GM18520 (cell line): ENCODE results near the gene LENG9.
"Not testable (repeated sequence)": the region's sequence is repeated elsewhere in the genome, so short reads cannot be mapped to it uniquely, and the experiment has no call there.

Experiments used
- ATAC-seq: cut with Tn5 transposase; IDR thresholded peaks from one replicate; pipeline ENCODE4 v1.9.1; 2021; ENCODE audit not compliant: unreplicated experiment

LENG9 gene

GRCh38 chr19:54459282-54460229 lies 4.0 kb downstream of the LENG9 start:
- no peak for ATAC-seq

- ATAC-seq, result no peak
Measured at GRCh38 chr19:54458648-54459281, 4.8 kb downstream of the LENG9 start.

DNA sequence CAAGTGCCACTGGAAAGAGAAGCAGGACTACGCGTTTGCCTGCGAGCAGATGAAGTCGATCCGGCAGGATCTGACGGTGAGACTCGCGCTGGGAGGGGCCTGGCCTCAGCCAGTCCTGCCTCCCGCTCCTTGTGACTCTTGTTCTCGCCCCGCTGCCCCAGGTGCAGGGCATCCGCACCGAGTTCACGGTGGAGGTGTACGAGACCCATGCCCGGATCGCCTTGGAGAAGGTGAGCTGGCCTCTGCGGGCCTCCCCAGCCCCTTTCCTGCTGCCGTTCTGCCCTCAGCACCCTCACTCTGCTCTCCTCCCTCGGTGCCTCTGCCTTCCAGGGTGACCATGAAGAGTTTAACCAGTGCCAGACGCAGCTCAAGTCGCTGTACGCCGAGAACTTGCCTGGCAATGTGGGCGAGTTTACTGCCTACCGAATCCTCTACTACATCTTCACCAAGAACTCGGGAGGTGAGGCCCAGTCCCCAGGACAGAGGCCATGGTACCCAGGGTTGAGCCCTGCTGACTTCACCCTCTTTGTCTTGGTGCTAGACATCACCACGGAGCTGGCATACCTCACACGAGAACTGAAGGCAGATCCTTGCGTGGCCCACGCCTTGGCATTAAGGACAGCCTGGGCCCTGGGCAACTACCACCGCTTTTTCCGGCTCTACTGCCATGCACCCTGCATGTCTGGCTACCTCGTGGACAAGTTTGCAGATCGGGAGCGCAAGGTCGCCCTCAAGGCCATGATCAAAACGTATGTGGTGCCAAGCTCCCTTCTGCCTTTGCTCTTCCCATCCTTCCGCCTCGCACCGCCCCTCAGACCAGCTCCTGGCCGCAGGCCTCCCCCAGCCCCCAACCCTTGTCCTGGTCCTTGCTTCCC lies 5.6 kb downstream of the LENG9 start:
- no peak for ATAC-seq

DNA sequence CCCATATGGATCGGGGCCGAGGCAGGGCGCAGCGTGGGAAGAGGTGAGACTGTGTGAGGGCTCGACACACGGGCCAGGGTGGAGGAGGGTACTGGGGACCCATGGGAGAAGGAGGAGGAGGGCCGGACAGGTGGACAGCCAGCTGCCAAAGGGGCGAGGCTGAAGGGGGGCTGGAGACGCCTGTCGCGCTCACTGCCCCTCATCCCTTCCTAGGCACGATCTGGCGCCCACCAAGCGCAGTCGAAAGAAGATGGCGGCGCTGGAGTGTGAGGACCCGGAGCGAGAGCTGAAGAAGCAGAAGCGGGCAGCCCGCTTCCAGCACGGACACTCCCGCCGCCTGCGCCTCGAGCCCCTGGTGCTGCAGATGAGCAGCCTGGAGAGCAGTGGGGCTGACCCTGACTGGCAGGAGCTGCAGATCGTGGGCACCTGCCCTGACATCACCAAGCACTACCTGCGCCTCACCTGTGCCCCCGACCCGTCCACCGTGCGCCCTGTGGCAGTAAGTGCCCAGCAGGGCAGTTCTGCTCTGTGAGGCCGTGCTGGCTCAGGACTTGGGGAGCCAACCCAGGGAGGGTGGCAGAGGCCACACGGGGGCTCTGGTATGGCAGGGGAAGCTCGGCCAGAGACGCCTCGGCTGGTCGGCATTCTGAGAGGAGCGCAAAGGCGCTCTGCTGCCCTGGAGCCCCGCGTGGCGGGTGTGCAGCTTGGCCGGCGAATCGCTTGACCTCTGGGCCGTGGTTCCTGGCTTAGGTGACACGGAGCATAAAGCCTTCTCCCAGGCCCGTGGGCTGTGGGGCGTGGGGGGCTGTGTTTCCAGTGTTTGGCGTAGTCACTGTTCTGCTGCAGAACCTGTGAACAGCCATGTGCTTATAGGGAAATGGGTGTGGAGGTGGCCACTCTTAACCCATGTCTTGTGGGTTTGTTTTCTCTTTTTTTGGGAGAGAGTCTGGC lies 6.9 kb downstream of the LENG9 start:
- ATAC-seq, result no peak

DNA sequence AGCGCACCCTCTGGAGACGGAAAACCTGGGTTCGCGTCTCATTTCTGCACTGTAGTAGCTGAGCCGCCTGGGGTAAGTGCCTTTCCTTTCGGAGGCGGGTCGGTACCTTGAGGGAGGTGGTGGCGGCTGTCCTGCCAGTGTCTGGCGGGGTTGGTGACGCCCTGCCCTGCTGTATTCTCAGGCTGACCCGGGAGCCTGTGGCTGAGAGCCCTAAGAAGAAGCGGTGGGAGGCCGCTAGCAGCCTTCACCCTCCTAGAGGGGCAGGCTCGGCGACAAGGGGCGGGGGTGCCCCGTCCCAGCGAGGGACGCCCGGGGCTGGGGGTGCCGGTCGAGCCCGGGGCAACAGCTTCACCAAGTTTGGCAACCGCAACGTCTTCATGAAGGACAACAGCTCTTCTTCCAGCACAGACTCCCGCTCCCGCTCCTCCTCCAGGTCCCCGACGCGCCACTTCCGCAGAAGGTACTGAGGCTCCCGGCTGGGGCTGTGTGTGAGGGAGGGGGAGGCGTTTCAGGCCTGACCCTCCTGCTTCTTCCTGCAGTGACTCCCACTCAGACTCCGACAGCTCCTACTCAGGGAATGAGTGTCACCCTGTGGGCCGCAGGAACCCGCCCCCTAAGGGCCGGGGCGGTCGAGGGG lies 7.7 kb downstream of the LENG9 start:
- ATAC-seq, result no peak

DNA sequence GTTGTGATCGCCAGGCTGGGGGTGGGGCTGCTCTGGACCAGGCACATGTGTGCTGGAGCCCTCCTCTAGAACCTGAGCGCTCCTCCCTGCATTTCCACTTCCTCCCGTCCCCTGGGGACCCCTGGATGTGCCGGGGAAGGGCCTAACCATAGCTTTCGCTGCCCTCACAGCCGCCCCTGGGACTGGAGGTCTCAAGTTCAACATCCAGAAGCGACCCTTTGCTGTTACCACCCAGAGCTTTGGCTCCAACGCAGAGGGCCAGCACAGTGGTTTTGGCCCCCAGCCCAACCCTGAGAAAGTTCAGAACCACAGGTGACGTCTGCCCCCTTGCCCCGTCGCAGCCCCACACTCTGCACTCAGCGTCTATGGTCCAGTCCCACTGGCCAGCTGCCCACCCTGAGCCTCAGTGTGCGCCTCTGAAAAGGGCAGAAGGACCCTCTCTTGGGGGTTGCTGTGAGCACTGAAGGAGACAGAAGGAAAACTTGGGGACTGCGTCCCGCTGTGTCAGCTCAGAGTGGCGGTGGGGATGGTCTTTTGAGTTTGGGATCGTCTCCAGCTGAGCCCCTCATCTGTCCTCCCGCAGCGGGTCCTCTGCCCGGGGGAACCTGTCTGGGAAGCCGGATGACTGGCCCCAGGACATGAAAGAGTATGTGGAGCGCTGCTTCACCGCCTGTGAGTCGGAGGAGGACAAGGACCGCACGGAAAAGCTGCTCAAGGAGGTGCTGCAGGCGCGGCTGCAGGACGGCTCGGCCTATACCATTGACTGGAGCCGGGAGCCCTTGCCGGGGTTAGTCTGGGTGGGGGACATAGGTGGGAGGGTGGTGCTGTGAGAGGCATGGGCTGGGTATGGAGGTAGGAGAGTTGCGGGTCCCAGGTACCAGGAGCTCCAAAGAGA lies 8.6 kb downstream of the LENG9 start:
- no peak for ATAC-seq

GRCh38 chr19:54453921-54454780 lies 9.4 kb downstream of the LENG9 start:
- no peak for ATAC-seq

- no peak for ATAC-seq
Measured at GRCh38 chr19:54452626-54453025, 11.0 kb downstream of the LENG9 start.

- no peak for ATAC-seq
Measured at GRCh38 chr19:54451997-54452396, 11.6 kb downstream of the LENG9 start.

GRCh38 chr19:54451331-54451871 lies 12.2 kb downstream of the LENG9 start:
- ATAC-seq, result no peak

DNA sequence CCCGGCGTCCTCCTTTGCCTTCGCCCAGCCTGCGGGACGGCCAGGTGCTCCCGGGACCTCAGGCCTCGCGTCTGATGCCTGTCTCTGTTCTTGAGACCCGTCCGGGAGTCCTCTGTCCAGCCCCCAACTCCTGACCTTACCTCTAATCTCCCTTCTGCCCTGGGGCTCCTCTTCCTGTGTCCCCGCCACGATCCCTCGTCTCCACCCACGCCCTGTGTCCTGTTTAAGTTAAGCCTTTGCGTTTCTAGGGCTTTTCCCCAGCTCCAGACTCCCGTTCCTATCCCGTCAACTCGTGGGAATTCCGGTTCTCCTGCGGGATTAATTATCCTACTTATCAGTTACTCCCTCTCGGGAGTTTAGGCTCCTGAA lies 13.9 kb downstream of the LENG9 start:
- no peak for ATAC-seq

GRCh38 chr19:54448774-54449700 lies 14.5 kb downstream of the LENG9 start, which contains the start of gene LENG8:
Gene LENG8, plus strand, starts transcription at chr19:54449199. Its CDS starts 2,146 bp downstream, at chr19:54451345.
- ATAC-seq, result peak; percentile 78

GRCh38 chr19:54448040-54448773 lies 15.4 kb downstream of the LENG9 start:
- ATAC-seq, result no peak

DNA sequence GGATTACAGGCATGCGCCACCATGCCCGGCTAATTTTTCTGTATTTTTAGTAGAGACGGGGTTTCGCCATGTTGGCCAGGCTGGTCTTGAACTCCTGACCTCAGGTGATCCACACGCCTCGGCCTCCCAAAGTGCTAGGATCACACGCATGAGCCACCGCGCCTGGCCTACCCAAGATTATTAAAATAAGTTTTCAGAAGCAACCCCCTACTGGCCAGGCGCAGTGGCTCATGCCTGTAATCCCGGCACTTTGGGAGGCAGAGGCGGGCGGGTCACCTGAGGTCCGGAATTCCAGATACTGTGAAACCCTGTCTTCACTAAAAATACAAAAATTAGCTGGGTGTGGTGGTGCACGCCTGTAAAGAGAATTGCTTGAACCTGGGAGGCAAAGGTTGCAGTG lies 17.2 kb downstream of the LENG9 start:
- not testable (repeated sequence) for ATAC-seq

- no peak for ATAC-seq
Measured at GRCh38 chr19:54444737-54445136, 18.8 kb downstream of the LENG9 start.

GRCh38 chr19:54440641-54441040 lies 22.9 kb downstream of the LENG9 start:
- no peak for ATAC-seq
